ENCODE results near the gene ITK.

ITK gene

DNA sequence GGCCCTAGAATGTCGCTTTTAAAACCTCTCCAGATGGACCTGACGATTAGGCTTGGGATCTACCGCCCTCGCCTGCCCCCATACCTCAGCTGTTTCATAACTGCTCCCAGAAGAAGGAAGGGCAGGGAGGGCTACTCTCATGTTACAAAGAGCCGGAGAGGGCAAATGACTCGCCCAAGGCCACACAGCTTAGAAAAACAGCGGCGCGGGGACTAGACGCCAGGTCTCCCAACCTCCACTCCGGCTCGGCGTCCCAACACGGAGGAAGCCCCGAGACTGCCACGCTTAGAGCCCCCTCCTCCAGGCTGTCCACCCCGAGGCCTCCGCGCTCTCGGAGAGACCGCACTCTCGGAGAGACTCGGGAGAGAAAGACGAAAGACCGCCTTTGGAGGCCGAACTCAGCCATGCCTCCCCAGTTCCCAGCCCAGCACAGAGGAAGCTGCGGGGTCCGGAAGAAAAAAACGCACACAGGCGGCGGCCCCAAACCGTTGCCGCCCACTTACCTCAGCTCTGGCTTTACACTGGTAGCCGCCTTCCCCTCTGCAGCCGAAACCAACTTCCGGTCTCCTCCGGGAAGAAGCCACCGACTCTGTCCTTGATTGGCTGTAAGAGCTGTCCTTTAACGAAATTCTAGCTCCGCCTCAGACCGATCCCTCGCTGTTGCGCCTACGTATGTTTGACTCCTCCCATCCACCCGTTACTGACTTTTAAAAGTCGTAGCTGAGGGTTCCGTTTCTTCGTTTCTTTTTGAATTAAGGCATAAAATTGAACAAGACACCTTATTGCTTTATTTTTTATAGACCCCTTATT lies 38.1 kb upstream of the ITK start, which contains the start of gene MED7:
Gene MED7 (minus strand): TSS at position 549 of the 810 bp plus-strand sequence. CDS start 3,434 bp downstream, outside the sequence.
- TF ChIP-seq, protein P1, sequence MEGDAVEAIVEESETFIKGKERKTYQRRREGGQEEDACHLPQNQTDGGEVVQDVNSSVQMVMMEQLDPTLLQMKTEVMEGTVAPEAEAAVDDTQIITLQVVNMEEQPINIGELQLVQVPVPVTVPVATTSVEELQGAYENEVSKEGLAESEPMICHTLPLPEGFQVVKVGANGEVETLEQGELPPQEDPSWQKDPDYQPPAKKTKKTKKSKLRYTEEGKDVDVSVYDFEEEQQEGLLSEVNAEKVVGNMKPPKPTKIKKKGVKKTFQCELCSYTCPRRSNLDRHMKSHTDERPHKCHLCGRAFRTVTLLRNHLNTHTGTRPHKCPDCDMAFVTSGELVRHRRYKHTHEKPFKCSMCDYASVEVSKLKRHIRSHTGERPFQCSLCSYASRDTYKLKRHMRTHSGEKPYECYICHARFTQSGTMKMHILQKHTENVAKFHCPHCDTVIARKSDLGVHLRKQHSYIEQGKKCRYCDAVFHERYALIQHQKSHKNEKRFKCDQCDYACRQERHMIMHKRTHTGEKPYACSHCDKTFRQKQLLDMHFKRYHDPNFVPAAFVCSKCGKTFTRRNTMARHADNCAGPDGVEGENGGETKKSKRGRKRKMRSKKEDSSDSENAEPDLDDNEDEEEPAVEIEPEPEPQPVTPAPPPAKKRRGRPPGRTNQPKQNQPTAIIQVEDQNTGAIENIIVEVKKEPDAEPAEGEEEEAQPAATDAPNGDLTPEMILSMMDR (IDR thresholded peaks at IDR 0.05) = no peak
- peak within 1 kb of the TSS; percentile 99 for H3K4me3 ChIP-seq (ENCODE audit: low read depth, low read length)

DNA sequence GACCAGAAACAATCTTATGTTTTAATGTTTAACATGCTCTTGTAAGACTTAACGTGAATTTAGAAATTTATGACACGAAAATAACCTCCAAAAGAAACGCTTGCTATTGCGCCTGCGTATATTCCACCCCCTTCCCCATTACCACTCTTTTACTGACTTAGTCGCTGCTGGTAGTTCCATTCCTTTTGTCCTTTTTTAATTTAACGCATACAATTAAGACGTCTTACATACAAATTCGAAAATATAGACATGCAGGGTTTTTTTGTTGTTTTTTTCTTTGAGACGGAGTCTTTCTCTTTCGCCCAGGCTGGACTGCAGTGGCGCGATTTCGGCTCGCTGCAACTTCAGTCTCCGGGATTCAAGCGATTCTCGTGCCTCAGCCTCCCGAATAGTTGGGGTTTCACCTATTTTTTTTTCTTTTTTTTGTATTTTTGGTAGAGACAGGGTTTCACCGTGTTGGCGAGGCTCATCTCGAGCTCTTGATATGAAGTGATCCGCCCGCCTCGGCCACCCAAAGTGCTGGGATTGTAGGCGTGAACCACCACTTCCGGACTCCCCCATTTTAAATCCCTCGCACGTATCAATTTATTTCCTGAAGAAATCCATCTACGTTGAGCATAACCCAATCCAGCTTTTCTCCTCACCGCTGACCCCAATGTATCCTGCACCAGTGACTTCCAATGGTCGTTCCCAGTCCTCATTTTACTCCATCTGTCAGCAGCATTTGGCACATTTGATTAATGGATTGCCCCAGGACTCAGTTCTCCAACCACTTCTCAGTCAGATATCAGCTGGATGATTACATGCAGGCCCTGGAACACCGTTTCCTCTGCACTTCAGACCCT lies 37.3 kb upstream of the ITK start:
- Histone ChIP-seq H3K79me2 (no peaks in the 10 kb centered on the region), H2AFZ (peak overlapping the region; percentile 69), H3K36me3 (ENCODE audit: control insufficient read depth, insufficient read depth, low read length) (no peaks in the 10 kb centered on the region), H3K27ac (peak overlapping the region; percentile 80), H3K27me3 (ENCODE audit: control insufficient read depth, insufficient read depth, low read length) (no peaks in the 10 kb centered on the region), H3K4me3 (ENCODE audit: low read depth, low read length) (peak overlapping the region; percentile 99), H3K4me1 (peaks cover 3% of the 10 kb centered on the region), H3K9ac (no peak overlapping the region), H3K4me2 (ENCODE audit: low read length) (peak overlapping the region; percentile 91), H3K9me3 (ENCODE audit: control insufficient read depth, low read length) (no peaks in the 10 kb centered on the region)
- TF ChIP-seq, protein P1 (IDR thresholded peaks at IDR 0.05) = no peak

More for the DNA sequence above, 38.1 kb upstream of the ITK start, which contains the start of gene MED7:
- no peaks in the 10 kb centered on the region for H3K27me3 ChIP-seq (ENCODE audit: control insufficient read depth, insufficient read depth, low read length)
- H3K27ac ChIP-seq = peak within 1 kb of the TSS; percentile 80
- no peaks in the 10 kb centered on the region for H3K9me3 ChIP-seq (ENCODE audit: control insufficient read depth, low read length)
- peak within 1 kb of the TSS; percentile 69 for H2AFZ ChIP-seq
- no peaks in the 10 kb centered on the region for H3K79me2 ChIP-seq
- peak within 1 kb of the TSS; percentile 78 for H3K9ac ChIP-seq
- H3K4me2 ChIP-seq (ENCODE audit: low read length) = peak within 1 kb of the TSS; percentile 91
- H3K36me3 ChIP-seq (ENCODE audit: control insufficient read depth, insufficient read depth, low read length) = no peaks in the 10 kb centered on the region
- peaks cover 3% of the 10 kb centered on the region for H3K4me1 ChIP-seq

DNA sequence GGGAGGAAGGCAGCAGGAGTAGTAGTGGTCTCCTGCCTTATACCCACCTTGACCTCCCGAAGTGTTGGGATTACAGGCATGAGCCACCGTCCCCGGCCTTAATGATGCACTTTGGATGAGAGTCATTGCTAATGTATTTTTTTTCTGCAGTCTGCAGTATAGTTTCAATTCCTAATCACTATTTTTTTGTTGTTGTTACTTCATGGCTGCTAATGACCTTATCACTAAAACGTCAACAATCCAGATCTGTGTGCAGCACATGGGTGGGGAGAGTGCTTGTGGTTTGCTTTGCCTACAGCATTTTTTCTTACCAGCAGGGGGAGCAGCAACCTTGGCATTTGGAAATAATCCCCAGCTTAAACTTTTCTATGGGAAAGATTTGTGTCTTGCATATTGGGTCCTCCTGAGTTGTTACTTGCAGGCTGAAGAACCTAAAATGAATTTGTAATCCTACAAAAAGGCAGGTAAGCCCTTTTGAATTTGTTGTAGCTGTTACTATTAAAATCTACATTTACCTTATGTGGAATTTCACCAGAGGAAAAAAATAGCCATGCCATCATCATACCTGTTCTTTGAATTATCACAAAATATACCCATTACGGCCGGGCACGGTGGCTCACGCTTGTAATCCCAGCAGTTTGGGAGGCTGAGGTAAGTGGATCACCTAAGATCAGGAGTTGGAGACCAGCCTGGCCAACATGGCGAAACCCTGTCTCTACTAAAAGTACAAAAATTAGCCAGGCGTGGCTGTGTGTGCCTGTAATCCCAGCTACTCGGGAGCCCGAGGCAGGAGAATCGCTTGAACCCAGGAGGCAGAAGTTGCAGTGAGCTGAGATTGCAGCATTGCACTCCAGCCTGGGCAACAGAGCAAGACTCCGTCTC lies 31.7 kb upstream of the ITK start:
- no peak overlapping the region for H3K27ac ChIP-seq
- no peak overlapping the region for H3K4me3 ChIP-seq (ENCODE audit: low read depth, low read length)
- H3K4me2 ChIP-seq (ENCODE audit: low read length) = no peak overlapping the region
- no peak overlapping the region for H3K9ac ChIP-seq
- no peaks in the 10 kb centered on the region for H3K36me3 ChIP-seq (ENCODE audit: control insufficient read depth, insufficient read depth, low read length)
- TF ChIP-seq, protein P1 (IDR thresholded peaks at IDR 0.05) = peak; percentile 85
- no peaks in the 10 kb centered on the region for H3K9me3 ChIP-seq (ENCODE audit: control insufficient read depth, low read length)
- no peaks in the 10 kb centered on the region for H3K79me2 ChIP-seq
- no peak overlapping the region for H2AFZ ChIP-seq
- H3K4me1 ChIP-seq = no peaks in the 10 kb centered on the region
- H3K27me3 ChIP-seq (ENCODE audit: control insufficient read depth, insufficient read depth, low read length) = no peaks in the 10 kb centered on the region

- Histone ChIP-seq H3K27me3 (ENCODE audit: control insufficient read depth, insufficient read depth, low read length) (no peaks in the 10 kb centered on the region), H3K9ac (no peak overlapping the region), H3K79me2 (no peaks in the 10 kb centered on the region), H3K4me2 (ENCODE audit: low read length) (no peak overlapping the region), H3K9me3 (ENCODE audit: control insufficient read depth, low read length) (no peaks in the 10 kb centered on the region), H3K4me3 (ENCODE audit: low read depth, low read length) (no peak overlapping the region), H3K27ac (no peak overlapping the region), H3K4me1 (no peaks in the 10 kb centered on the region), H2AFZ (no peak overlapping the region), H3K36me3 (ENCODE audit: control insufficient read depth, insufficient read depth, low read length) (no peaks in the 10 kb centered on the region)
- TF ChIP-seq, protein P1 (IDR thresholded peaks at IDR 0.05) = no peak
Observed at GRCh38 chr5:157150995-157151394, 29.6 kb upstream of the ITK start.

All from parathyroid adenoma (tissue), 2 donors.